Measurements from ENCODE around the gene UFD1.

The UFD1 gene

GRCh38 chr22:19494676-19495173 is 15.7 kb upstream of the UFD1 start:
- no peak for DNase-seq

- DNase-seq = no peak
These were observed 15.1 kb upstream of the UFD1 start for GRCh38 chr22:19494001-19494560.

GRCh38 chr22:19492504-19493174 is 13.6 kb upstream of the UFD1 start:
- DNase-seq = no peak

- DNase-seq = no peak
These were observed 11.7 kb upstream of the UFD1 start for GRCh38 chr22:19490628-19491230.

- no peak for DNase-seq
These were observed 10.2 kb upstream of the UFD1 start for GRCh38 chr22:19488884-19489843.

GRCh38 chr22:19488285-19488684 is 9.3 kb upstream of the UFD1 start:
- no peak for DNase-seq

GRCh38 chr22:19483481-19484244 is 4.7 kb upstream of the UFD1 start:
- no peak for DNase-seq

- no peak for DNase-seq
These were observed 3.3 kb upstream of the UFD1 start for GRCh38 chr22:19482297-19482696.

GRCh38 chr22:19480789-19481188 is 1.8 kb upstream of the UFD1 start:
- no peak for DNase-seq

- no peak for DNase-seq
These were observed 1.2 kb upstream of the UFD1 start for GRCh38 chr22:19480173-19480568.

GRCh38 chr22:19479355-19480172 is 571 bp upstream of the UFD1 start, which contains the start of gene CDC45:
CDC45 (plus strand) TSS chr22:19479920; CDS start chr22:19479969, 49 bp downstream.
- DNase-seq = peak; percentile 100

- no peak for DNase-seq
These were observed 720 bp downstream of the UFD1 start for GRCh38 chr22:19478045-19478900.

- no peak for DNase-seq
These were observed 1.5 kb downstream of the UFD1 start for GRCh38 chr22:19477321-19478044.

GRCh38 chr22:19476023-19476422 is 3.0 kb downstream of the UFD1 start:
- no peak for DNase-seq

GRCh38 chr22:19473578-19473977 is 5.4 kb downstream of the UFD1 start:
- no peak for DNase-seq

- no peak for DNase-seq
These were observed 6.8 kb downstream of the UFD1 start for GRCh38 chr22:19472233-19472632.

GRCh38 chr22:19471572-19471971 is 7.4 kb downstream of the UFD1 start:
- DNase-seq = no peak

GRCh38 chr22:19470010-19470409 is 9.0 kb downstream of the UFD1 start:
- no peak for DNase-seq

- no peak for DNase-seq
These were observed 9.6 kb downstream of the UFD1 start for GRCh38 chr22:19469421-19469820.

GRCh38 chr22:19467912-19468311 is 11.1 kb downstream of the UFD1 start:
- no peak for DNase-seq
